Activated B cell treated with CpG ODN at 0.5 μM for 24 hours (primary cell): ENCODE data around the gene ZNF414. TPM values are rescaled to one million over a fixed set of nuclear protein-coding genes. Genes with fewer than 3 reads are reported as not detected.

Experiments used
- ATAC-seq: fragments of 200-7000 bp; cut with Tn5 transposase; one replicate; pipeline ENCODE4 v1.10.0; 2021; ENCODE audit warnings: low read depth, mild to moderate bottlenecking, moderate library complexity
- CTCF ChIA-PET: fragments of 350-600 bp; sonication (Branson Sonifier 250); formaldehyde crosslinking; loops from one replicate; lab custom pipeline; 2021; ENCODE audit warnings: antibody characterized with exemption; lab: Charles Lee
- POLR2A ChIA-PET: fragments of 350-600 bp; sonication (Branson Sonifier 250); formaldehyde crosslinking; loops from one replicate; lab custom pipeline; 2021; ENCODE audit warnings: antibody characterized with exemption; lab: Charles Lee
- DNase-seq: peaks from one replicate; pipeline ENCODE4 v3.0.0; 2022
- H3K27ac Mint-ChIP-seq: one replicate; pipeline ENCODE4 v1.8.0; 2020; ENCODE audit warnings: mixed read lengths
- H3K27me3 Mint-ChIP-seq: one replicate; pipeline ENCODE4 v1.8.0; 2021; ENCODE audit warnings: mixed read lengths
- H3K36me3 Mint-ChIP-seq: one replicate; pipeline ENCODE4 v1.8.0; 2021; ENCODE audit warnings: low read depth, mixed read lengths
- H3K4me1 Mint-ChIP-seq: one replicate; pipeline ENCODE4 v1.8.0; 2021; ENCODE audit warnings: mixed read lengths
- H3K4me3 Mint-ChIP-seq: one replicate; pipeline ENCODE4 v1.8.0; 2020; ENCODE audit warnings: mild to moderate bottlenecking, mixed read lengths
- H3K9me3 Mint-ChIP-seq: one replicate; pipeline ENCODE4 v1.8.0; 2020; ENCODE audit warnings: mixed read lengths
- intact Hi-C: fragments of 100-400 bp; cut with micrococcal nuclease; formaldehyde crosslinking; loops from one replicate; pipeline ENCODE4 v1.15.1; 2024
- total RNA-seq: library from RNA; stranded (reverse); gene quantifications from 2 replicates; pipeline ENCODE4 v1.2.3, GENCODE V29; 2022
- TF ChIP-seq, protein P1 (sequence below): fragments of 200-600 bp; IDR thresholded peaks from one replicate; pipeline ENCODE4 v1.8.0; 2022; ENCODE audit warnings: antibody characterized with exemption, mild to moderate bottlenecking

Gene ZNF414
- total RNA-seq, 1 donor from 2014 or later, result 28.6 TPM

DNA sequence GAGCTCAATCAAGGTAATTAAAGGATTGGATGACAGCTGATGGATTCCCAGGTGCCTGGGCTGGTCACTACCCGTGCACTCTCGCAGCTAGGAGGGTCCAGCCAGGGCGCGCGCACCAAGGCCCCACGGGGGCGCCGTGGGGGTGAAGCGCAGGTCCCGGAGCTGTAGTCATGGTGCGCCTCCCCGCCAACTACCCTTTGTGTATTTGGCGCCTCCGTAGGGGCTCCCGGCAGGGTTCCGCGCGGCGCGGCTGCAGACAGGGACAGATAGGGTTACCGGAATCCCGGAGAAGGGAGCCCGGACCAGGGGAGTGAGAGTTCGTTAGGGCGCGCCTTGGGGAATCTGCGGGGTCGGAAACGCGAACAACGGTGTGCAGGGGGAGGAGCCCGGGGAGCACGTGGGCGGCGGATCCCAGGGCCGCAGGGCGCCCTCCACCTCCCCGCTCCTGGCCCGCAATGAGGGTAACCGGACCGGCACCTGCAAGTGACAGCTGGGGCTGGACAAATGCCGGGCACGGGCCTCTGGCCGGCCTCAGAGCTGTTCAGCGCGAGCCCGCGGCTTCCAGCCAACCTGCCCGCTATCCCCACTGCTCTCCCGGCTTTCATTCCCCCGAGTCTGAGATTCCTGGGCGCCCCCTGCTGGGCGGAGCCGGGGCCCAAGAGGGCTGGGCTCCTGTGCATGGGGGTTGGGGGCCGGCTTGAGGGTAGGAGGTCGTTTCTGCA lies 8.1 kb downstream of the ZNF414 start:
- intact Hi-C loops, result loop anchor here (1.0 kb wide), 2 partner anchors 93 to 152 kb away; partner anchors contain the start of gene MARCHF2
- DNase-seq (peak; percentile 78), ATAC-seq (peak; percentile 72)
- peaks cover 5% of the 10 kb centered on the region for H3K36me3 Mint-ChIP-seq
- H3K9me3 Mint-ChIP-seq, result no peaks in the 10 kb centered on the region
- H3K27me3 Mint-ChIP-seq, result peaks cover 2% of the 10 kb centered on the region
- no peak overlapping the region for H3K27ac Mint-ChIP-seq
- ChIA-PET POLR2A (interaction anchor here (0.6 to 1.5 kb wide), 8 partner anchors 8 to 239 kb away, joined by 3 to 12 read pairs (median 4); partner anchors contain the start of genes HNRNPM, MARCHF2, MYO1F and NDUFA7), CTCF (interaction anchor here (0.7 to 3.5 kb wide), 12 partner anchors 8 to 152 kb away, joined by 3 to 16 read pairs (median 5); partner anchors contain the start of genes MARCHF2, MYO1F and ZNF414)
- H3K4me1 Mint-ChIP-seq, result peaks cover 11% of the 10 kb centered on the region
- TF ChIP-seq, protein P1, sequence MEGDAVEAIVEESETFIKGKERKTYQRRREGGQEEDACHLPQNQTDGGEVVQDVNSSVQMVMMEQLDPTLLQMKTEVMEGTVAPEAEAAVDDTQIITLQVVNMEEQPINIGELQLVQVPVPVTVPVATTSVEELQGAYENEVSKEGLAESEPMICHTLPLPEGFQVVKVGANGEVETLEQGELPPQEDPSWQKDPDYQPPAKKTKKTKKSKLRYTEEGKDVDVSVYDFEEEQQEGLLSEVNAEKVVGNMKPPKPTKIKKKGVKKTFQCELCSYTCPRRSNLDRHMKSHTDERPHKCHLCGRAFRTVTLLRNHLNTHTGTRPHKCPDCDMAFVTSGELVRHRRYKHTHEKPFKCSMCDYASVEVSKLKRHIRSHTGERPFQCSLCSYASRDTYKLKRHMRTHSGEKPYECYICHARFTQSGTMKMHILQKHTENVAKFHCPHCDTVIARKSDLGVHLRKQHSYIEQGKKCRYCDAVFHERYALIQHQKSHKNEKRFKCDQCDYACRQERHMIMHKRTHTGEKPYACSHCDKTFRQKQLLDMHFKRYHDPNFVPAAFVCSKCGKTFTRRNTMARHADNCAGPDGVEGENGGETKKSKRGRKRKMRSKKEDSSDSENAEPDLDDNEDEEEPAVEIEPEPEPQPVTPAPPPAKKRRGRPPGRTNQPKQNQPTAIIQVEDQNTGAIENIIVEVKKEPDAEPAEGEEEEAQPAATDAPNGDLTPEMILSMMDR, result no peak
- peak overlapping the region; percentile 91 for H3K4me3 Mint-ChIP-seq

DNA sequence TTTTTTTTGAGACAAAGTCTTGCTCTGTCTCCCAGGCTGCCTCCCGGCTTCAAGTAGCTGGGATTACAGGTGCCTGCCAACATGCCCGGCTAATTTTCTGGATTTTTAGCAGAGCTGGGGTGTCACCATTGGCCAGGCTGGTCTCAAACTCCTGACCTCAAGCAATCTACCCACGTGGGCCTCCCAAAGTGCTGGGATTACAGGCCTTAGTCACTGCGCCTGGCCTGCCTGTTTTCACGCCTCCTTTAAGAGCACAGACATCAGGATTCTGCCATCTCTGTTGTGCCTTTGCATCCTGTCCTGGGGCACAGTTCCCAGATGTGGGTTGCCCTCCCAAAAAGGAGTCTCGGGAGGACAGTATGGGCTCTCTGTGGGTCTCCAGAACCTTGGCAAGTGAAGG lies 9.0 kb downstream of the ZNF414 start:
- TF ChIP-seq, protein P1, result no peak
- POLR2A ChIA-PET, result interaction anchor here (1.2 to 1.4 kb wide), 2 partner anchors 60 to 184 kb away, joined by 4 to 9 read pairs; partner anchors contain the start of genes HNRNPM, NDUFA7 and RPS28
- CTCF ChIA-PET, result interaction anchor here (1.1 to 3.5 kb wide), 8 partner anchors 9 to 151 kb away, joined by 4 to 16 read pairs (median 6); partner anchors contain the start of genes MARCHF2 and ZNF414
- Mint-ChIP-seq H3K4me1 (peaks cover 11% of the 10 kb centered on the region), H3K4me3 (peak overlapping the region; percentile 47), H3K9me3 (no peaks in the 10 kb centered on the region), H3K27me3 (peaks cover 2% of the 10 kb centered on the region), H3K36me3 (peaks cover 5% of the 10 kb centered on the region), H3K27ac (no peak overlapping the region)
- intact Hi-C loops, result no loop called here
- no peak for ATAC-seq
- DNase-seq, result no peak

DNA sequence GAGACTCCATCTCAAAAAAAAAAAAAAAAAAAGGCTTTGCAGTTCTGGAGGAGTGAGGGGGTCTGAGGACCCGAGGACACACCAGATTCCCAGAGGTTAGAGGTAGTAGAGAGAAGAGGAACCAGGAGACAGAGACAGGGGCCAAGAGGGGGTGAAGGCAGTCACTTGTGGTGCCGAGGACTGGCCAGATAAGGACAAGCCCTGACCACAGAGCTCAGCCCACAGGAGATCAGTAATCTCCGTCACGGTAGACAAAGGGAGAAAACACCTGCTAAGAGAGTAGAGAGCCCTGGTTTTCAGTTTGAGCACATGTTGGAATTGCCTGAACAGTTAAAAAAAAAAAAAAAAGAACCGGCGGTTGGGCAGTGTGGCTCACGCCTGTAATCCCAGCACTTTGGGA lies 9.8 kb downstream of the ZNF414 start:
- Mint-ChIP-seq H3K9me3 (no peaks in the 10 kb centered on the region), H3K27ac (no peak overlapping the region), H3K4me3 (no peak overlapping the region), H3K27me3 (peaks cover 2% of the 10 kb centered on the region), H3K4me1 (peaks cover 11% of the 10 kb centered on the region), H3K36me3 (peaks cover 1% of the 10 kb centered on the region)
- TF ChIP-seq, protein P1, result no peak
- CTCF ChIA-PET, result interaction anchor here (3.5 kb wide), 1 partner anchor 150 kb away, joined by 15 read pairs; no protein-coding TSS in a partner anchor
- no peak for DNase-seq
- POLR2A ChIA-PET, result no interaction called here
- intact Hi-C loops, result no loop called here
- ATAC-seq, result no peak

DNA sequence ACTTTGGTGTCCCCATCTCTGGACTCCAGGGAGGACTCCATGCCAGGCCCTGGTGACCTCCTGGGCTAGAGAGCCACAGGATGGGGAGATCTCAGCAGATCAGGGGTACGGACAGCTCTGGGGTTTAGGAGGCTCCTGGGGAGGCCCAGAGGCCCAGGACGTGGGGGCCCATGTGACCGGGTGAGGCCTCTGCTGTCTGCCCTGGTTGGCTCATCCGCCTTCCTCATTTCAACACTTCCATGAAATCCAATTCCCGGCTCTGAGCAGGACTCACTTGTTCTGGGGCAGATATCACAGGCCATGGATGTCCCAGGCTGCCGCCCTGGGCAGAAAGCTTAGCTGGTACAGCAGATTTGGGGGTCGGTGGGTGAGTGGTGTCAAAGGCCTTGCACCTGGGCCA lies 10.5 kb downstream of the ZNF414 start:
- Mint-ChIP-seq H3K9me3 (no peaks in the 10 kb centered on the region), H3K4me1 (peaks cover 10% of the 10 kb centered on the region), H3K27me3 (peaks cover 2% of the 10 kb centered on the region), H3K27ac (no peak overlapping the region), H3K36me3 (peaks cover 1% of the 10 kb centered on the region), H3K4me3 (no peak overlapping the region)
- CTCF ChIA-PET, result no interaction called here
- POLR2A ChIA-PET, result no interaction called here
- ATAC-seq (no peak), DNase-seq (no peak)
- intact Hi-C loops, result no loop called here
- TF ChIP-seq, protein P1, result no peak

DNA sequence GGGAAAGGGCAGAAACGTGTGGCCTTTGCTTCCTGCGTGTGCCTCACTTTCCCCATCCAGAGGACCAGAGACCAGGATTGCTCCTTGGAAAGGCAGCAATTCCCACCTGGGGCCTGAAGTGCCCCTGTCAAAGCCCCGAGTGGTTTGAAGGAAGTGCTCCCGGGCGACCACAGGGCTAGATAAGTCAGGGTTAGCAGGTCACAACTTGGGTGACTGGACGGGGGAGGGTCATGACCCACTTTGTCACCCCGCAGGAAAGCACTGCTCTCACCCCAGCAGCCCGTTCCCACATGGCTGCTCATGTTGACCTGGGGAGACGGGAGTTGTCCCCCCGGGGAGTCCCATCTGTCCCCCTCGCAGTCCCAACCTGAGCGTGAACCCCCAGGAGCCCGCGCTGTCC lies 12.0 kb downstream of the ZNF414 start:
- Mint-ChIP-seq H3K27me3 (peaks cover 2% of the 10 kb centered on the region), H3K36me3 (no peaks in the 10 kb centered on the region), H3K9me3 (no peaks in the 10 kb centered on the region), H3K27ac (no peak overlapping the region), H3K4me3 (no peak overlapping the region), H3K4me1 (peaks cover 9% of the 10 kb centered on the region)
- POLR2A ChIA-PET, result interaction anchor here (0.6 kb wide), 1 partner anchor 44 kb away, joined by 3 read pairs; no protein-coding TSS in a partner anchor
- no peak for ATAC-seq
- intact Hi-C loops, result no loop called here
- no peak for DNase-seq
- TF ChIP-seq, protein P1, result no peak
- CTCF ChIA-PET, result no interaction called here
